NCI-H2107 treated with DMSO at 0.1 percent for 48 hours (cell line): Measurements from ENCODE around the gene GABARAPL2.
"Not testable (repeated sequence)": the region's sequence is repeated elsewhere in the genome, so short reads cannot be mapped to it uniquely, and the experiment has no call there.

Experiments used
- DNase-seq: peaks from one replicate; lab custom pipeline; 2025; ENCODE audit not compliant: unreplicated experiment; lab: John Stamatoyannopoulos, UW

Gene GABARAPL2, protein sequence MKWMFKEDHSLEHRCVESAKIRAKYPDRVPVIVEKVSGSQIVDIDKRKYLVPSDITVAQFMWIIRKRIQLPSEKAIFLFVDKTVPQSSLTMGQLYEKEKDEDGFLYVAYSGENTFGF

DNA sequence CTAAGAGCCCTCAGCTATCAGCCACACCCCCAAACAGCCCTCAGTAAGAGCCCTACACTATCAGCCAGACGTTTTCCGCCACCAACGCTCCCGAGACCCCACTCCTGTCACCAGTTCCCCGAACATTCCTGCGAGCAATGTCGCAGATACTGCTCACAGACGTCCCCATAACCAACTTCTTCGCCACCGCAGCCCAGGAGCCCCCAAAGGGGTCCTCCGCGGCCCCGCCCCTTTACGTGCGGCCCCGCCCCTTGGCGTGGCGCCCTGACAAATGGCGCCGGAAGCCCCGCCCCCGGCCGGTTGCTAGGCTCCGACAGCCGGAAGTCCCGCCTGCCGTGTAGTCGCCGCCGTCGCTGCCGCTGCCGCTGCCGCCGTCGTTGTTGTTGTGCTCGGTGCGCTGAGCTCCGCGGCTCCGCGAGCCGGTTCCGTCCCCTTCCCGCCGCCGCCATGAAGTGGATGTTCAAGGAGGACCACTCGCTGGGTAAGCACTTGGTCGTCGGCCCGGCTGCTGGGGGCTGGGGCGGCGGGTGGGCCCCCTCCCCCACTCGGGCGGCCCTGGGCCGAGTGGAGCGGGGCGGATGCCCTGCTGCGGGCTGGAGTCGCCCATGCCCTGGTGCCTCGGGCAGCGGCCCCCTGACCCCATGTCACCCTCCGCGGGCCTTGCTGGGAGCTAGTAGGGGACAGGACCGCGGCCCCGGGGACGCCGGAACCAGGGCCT lies at the start of gene GABARAPL2:
TSS of gene GABARAPL2 (plus strand) at position 340 of the 718 bp plus-strand sequence. CDS start at position 448, 108 bp downstream.
- peak; percentile 48 for DNase-seq

DNA sequence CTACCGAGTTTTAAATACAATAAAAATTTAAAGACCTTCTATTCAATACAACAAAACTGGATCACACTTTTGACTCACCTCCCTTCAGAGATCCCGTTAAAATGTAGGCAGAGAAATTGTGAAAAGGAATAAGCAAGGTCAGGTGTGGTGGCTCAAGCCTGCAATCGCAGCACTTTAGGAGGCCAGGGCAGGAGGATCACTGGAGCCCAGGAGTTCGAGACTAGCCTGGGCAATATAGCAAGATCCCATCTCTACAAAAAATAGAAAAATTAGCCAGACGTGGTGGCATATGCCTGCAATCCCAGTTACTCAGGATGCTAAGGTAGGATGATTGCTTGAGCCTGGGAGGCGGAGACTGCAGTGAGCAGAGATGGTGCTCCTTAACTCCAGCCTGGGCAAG lies 47.0 kb upstream of the GABARAPL2 start:
- DNase-seq = no peak

DNA sequence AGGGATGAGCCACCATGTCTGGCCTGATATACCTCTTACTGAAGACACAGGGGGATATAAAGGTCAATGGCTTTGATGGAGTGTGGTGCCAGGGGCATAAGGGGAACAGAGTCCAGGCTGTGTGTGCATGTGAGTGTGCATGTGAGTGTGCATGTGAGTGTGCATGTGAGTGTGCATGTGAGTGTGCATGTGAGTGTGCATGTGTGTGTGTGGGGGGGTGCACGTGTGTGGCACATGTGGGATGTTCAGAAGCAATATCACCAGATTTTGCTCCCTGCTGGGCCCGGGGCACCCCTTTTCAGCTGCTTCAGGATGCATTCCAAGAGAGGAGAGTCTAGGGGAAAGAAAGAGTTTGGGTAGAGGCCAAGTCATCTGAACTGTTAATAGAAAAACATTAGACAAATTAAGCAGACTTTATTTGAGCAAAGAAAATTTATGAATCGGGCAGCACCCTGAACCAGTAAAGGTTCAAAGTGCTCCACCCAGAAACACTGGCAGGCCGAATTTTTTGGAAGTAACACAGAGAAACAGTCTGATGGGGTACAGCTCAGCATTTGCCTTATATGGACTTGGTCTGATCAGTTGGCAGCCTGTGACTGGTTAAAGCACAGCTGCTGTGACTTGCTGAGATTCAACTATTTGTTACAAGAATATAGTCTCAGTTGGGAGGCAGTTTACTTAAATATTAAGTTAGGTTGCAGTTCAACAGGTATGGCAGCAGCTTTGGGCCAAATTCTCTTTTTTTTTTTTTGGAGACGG lies 40.0 kb upstream of the GABARAPL2 start:
- no peak for DNase-seq

DNA sequence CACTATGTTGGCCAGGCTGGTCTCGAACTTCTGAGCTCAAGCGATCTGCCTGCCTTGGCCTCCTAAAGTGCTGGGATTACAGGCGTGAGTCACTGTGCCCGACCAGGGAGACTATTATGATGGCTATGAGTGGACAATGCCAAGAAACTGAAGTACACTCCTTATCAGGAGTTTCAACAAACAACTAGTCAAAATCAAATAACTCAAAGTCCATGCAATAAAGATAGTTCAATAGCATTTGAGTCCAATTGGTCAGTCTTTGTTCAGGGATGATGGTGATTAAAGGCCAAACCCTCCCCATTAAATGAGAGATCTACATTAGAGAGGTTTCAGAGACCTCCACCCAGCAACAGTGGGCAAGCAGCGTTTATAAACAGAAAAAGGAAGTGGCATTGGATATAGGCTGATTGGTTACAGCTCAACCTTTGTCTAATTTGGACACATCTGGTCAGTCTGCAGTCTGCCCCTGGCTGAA lies 38.3 kb upstream of the GABARAPL2 start:
- DNase-seq = no peak

DNA sequence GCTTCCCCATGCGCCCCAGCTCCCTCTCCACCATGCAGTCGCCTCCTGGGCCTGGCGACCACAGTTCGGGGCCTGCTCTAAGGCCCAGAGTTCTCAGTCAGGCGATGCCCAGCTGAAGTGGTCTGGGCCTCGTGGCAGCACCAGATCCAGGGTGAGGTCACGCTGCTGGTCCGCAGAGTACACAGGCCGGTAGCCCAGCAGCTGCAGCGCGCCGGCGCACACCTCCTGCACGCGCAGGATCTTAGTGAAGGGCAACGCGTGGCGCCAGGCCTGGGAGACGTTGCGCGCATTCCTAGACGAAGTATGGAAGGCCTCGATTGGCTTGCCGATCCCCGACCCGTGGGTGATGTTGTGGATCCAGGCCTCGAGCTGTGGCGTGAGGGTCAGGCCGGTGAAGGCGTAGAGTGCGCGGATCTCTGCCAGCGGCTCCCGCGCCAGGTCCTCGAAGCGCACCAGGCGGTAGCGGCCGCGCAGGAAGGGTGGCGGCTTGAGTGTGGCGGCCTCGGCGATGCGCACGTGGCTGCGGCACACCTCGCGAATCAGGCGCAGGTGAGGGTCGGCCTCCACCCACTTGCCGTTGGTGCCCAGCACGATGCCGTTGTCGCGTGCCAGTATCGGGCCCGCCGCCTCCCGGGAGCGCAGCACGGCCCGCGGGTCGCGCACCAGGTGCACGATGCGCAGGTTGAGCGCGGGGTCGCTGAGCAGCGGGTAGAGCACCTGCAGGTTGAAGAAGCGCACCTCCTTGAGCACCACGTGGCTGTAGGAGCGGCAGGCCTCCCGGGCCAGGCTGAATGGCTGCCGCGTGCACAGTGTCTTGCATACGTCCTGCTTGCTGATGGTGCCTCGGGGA lies 36.9 kb upstream of the GABARAPL2 start:
- no peak for DNase-seq

DNA sequence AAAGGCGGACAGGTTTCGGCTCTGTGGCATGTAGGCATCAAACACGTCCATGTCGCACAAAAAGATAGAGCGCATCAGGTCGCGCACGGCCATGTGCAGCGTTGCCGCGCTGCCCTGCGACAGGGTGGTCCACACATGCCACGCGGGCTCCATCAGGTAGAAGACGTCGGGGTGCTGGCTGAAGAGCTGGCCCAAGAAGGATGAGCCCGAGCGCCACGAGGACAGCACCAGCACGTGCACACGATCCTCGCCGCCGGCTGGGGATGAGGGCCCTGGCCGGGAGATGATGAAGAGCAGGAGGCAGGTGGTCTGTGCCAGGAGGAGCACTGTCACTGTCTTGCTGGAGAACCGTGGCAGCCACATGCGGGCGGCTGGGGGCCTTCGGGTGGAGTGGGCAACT lies 36.2 kb upstream of the GABARAPL2 start:
- no peak for DNase-seq

DNA sequence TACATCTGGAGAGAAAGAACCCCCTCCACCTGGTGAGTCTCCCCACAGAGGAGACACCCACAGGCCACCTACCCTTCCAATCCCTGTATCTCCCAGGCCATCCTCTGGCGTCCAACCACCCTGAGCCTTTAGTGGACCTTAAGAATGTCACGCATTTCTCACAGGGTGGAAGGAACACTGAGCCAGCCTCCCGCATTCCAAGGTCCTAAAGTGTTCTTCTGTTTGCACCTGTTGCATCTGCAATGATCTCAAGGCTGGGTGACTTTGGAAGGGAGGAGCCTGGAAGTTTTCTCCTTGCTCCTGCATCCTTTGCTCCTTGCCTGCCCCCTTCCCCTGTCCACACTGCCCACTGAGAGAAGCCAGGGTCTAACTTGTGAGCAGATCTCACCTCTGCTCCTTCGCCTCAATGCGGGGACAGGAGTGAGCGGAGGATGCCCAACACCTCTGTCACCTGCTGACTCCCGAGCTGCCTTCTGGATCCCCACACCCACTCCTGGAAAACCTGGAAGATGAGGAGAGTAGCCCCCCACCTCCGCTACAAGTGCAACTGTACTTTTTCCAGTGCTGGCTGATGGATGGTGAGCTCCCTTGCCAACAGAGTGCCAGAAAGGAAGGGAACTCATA lies 33.9 kb upstream of the GABARAPL2 start:
- no peak for DNase-seq

DNA sequence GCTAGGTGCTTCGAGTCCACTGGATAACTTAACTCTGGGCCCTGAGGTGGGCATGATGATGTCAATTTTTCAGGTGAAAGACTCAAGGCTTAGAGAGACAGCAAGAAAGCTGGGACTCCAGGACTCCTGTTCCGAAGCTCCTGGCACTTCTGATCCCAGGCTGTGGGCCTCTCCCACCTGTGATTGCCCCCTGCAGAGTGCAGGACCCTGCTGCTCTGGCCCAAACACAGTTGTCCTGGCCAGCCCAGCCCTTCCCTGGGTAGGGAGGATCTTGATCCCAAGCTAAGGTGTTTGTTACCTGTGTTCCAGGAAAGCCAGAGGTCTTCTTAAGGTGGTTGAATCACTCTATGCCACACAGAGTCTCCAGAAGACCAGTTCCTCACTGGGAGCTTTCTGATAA lies 33.4 kb upstream of the GABARAPL2 start:
- no peak for DNase-seq

DNA sequence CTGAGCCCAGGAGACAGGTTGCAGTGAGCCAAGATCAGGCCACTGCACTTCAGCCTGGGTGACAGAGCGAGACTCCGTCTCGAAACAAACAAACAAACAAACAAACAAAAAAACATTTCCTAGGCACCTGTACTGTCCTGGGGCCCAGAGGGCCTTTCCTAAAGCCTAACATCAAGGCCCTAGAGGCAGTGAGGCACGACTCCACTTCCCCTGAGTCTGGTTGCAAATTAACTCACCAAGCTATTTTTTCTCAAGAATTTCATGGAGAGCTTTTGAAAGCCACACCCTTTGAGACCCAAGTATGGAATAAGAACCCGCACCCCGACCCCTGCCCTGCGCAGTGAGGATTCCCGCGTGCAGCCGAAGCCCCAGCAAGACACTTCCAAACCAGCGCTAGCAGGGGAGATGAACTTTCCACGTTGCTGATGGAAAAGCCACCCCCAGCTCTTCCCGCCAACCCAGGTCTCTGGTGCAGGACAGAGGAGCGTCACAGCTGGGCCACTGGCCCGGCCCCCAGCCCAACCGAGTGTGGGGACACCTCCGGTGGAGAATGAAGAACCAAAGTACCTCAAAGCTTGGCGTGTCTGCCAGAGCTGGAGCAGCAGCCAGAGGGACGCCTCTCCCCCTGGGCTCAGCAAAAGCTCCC lies 31.5 kb upstream of the GABARAPL2 start:
- no peak for DNase-seq

DNA sequence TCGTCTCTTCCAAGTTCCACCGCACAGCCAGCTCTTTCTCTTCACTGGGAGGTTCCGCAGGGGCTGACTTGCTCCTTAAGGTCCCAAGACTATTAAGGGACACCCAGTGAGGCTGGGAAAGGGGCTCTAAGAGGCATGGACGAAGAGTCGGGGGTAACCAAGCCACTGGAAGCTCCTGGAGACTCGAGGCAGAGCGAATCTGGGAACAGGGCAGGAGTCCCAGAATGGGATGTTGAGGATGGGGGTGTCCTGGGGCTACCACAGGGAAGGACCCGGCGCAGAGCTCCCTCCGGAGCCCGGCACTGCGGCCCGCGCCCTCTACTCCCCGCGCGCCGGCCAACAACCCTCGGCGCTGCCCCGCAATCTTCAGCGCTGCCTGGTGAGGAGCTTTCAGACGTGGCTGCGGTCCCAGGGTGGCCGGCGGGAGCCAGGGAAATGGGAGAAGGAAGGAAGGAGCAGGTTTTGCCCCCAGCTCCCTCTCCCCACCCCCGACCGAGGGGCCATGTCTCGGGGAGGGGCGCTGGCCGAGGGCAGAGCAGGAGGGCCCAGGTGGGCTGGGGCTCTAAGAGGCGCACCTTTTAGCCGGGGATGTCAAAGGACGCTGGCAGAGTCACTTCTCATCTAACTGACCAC lies 30.9 kb upstream of the GABARAPL2 start:
- no peak for DNase-seq

DNA sequence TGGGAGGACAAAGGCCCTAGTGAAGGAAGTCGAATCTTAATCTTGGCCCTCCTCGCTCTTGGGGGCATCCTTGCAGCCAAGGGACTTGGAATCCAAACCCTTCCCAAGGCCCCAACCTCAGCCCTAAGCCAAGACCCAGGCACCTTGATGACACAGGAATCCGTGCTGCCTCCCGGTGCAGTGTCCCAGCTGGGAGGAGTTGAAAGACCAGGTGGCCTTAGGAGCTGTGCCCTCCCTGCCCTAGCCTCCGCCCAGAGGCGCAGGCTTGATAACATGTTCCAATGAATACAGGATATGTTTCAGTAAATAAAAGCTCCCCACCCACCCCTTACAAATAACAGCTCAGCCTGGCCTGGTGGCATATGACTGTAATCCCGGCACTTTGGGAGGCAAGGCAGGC lies 30.3 kb upstream of the GABARAPL2 start, which contains the start of gene CHST5:
TSS of gene CHST5 (minus strand) at position 208 of the 400 bp plus-strand sequence. CDS start 5,724 bp downstream, outside the sequence.
- DNase-seq = no peak

DNA sequence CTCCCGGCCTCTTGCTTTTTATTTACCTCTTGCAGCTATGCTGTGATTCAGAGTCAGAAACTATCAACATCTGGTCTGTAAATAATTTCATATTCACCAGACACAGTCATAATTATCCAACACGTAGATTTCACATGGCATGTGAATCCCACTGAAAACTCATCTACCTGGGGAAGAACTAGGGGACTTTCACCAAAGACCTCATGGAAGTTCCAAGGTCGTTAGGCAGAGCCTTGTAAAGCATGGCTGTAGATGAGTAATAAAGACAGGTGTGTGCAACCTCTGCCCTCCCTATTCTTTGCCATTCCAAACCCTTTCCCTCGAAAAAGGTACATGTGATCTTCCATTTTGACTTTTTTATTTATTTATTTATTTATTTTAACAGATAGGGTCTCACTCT lies 28.4 kb upstream of the GABARAPL2 start:
- no peak for DNase-seq

DNA sequence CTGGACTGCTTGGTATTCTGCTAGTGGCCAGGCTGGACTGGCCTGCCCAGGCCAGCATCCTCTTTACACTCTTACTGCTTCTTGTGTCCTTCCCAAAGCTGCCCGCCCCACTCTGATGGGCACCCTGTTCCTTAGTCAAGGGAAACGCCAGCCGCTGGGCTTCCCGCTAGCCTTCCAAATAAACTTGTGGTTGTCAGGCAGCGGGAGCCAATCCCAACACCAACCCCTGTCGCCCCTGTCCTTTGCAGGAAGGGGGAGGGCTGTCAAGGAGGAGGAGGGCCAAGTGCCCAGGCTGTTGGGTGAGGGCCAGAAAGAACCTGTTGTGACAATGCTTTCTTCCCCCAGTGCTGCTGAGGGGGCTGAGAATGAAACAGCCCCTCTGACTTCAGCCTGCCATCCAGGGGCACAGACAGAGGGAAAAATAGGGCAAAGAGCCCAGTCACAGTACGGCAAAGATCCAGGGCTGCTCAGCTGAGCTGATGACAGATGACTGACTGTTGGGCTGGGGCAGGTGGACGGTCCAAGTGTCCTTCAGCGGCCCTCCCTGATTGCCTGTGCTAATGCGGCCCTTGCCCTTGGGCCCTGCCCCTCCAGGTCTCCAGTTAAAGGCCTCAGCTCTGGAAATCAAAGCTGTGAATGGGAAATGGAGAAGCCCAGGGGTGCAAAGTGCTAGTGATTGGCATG lies 27.2 kb upstream of the GABARAPL2 start:
- not testable (repeated sequence) for DNase-seq

DNA sequence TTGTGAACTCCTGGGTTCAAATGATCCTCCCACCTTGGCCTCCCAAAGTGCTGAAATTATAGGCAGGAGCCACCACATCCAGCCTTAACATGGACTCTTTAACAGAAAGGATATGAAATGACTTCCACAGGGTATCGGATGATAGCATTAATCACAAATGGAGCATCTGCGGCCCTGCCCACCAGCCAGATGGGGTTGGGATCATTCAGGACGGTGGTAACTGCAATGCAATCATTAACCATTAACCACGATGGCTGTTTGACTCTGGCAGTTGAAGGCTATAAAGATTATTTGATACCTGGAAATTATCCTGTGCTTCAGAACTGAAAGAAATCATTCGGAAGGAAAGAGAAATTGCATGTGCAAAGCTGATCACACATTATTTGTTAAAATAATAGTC lies 24.9 kb upstream of the GABARAPL2 start:
- DNase-seq = no peak

DNA sequence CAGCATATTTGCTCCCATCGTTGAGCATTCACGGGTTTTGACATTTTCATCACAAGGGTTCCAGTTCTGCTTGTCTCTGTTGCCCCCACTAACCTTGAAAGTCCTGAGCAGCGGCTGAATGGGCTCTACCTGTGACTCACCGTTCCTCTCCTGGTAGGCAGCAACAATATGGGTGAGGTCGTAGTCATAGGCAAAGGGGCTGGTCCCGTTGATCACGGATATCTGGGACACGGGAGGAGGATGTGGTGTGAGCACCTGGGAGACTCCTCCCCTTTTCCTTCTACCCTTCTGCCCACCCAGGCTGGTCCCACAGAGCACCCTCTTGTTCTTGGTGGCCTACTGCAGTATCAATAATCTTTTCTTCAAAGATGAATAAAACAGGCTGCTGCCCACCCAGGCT lies 23.7 kb upstream of the GABARAPL2 start:
- not testable (repeated sequence) for DNase-seq

DNA sequence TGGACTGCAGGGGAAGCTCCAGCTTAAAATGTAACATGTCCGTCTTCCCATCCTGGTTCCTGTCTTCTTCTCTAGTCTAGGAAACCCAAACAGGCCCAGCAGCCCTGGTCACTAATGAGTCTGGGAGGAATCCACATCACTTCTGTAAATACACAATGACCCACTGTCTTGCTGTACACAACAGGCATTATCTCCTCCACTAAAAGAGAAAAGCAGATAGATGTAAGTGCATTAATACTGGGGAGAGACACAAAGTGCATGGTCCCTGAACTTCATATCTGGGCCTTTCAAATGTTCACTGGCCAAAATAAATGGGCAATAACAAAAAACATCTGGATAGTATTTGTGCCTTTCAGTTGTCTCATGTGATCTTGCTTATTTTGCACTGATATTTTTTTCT lies 20.3 kb upstream of the GABARAPL2 start:
- not testable (repeated sequence) for DNase-seq

DNA sequence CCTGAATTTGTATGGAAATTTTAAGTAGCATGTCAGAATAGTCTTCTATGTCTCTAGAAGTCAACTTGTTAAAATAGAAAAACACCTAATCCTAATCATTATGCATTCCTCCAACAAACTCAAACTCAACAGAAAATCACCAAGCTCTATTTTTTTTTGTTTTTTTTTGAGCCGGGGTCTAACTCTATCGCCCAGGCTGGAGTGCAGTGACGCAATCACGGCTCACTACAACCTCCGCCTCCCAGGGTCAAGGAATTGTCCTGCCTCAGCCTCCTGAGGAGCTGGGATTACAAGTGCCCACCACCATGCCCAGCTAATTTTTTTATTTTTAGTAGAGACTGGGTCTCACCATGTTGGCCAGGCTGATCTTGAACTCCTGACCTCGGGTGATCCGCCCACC lies 19.9 kb upstream of the GABARAPL2 start:
- no peak for DNase-seq

DNA sequence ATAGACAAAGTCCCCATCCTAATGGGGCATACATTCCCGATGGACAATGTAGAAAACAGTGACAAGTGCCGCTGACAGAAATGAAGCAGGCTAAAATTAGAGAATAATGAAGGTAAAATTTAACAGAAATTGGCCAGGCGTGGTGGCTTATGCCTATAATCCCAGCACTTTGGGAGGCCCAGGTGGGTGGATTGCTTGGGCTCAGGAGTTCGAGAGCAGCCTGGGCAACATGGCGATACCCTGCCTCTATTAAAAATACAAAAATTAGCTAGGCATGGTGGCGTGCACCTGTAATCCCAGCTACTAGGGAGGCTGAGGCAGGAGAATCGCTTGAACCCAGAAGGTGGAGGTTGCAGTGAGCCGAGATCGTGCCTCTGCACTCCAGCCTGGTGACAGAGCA lies 17.7 kb upstream of the GABARAPL2 start:
- DNase-seq = not testable (repeated sequence)

DNA sequence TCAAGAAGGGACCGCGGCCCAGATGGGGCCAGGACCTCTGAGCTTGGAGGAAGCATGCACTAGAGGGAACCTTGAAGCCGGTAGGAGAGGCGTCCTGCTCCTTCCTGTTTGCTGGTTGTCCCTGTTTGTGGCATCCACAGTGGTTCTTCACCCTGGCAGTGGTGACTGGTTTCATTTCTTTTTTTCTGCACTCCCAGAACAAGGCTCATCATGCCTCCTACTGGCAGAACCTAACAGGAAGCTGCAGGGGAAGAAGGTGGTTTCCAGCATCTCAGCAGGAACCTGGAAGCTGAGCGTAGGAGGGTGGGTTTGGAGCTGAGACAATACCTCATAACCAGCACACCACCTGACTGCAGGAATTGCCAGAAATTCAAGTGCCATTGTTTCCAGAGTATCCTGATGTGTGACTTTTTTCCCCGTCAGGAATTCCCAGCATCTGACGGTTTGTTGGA lies 15.9 kb upstream of the GABARAPL2 start:
- peak; percentile 7 for DNase-seq
